DMS 273 (cell line): ENCODE measurements around the gene LZIC.
"Not testable (repeated sequence)": the region's sequence is repeated elsewhere in the genome, so short reads cannot be mapped to it uniquely, and the experiment has no call there.

ENCODE experiments used
- DNase-seq: peaks from one replicate; lab custom pipeline; 2025; ENCODE audit not compliant: unreplicated experiment; lab: John Stamatoyannopoulos, UW

LZIC gene

GRCh38 chr1:9942939-9943788 is at the start of gene LZIC, which contains the start of gene NMNAT1:
LZIC (minus strand) TSS chr1:9943391; CDS start chr1:9936619, 6,772 bp downstream.
NMNAT1 (plus strand) TSS chr1:9943475; CDS start chr1:9972074, 28,599 bp downstream.
- peak; percentile 98 for DNase-seq

DNA sequence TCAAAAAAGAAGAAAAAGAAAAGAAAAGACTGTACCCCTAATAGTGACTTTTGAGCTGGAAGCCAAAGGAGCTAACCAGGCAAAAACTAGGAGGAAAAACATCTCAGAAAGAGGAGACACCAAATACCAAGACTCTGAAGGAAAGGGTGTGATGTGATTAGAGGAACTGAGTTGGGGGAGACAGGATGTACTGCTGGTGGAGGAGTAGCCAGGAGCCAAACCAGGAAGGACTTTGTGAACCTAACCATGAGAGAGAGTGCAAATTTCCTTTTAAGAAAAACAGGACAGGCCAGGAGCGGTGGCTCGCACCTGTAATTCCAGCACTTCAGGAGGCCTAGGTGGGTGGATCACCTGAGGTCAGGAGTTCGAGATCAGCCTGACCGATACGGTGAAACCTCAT is 49.7 kb upstream of the LZIC start:
- no peak for DNase-seq

- DNase-seq: no peak
Observed at GRCh38 chr1:9990944-9991343, 47.8 kb upstream of the LZIC start.

DNA sequence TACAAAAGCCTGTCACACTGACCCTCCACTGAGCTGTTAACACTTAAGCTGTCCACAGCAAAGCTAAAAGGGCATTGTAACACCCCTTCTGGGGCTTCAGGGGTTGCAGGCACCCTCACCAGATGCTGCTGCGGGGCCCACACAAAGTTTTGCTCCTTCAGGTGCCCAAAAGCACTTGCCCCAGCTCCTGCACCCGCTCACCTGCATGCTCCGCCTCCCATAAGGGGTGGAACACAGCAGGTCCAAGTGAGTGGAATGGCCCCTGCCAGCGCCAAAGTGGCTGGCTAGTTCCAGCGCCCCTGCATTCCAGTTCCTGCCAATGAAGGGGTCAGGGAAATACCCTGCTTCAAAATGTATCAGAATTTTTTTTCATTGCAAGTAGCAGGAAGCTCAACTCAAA is 46.6 kb upstream of the LZIC start:
- DNase-seq: no peak

- no peak for DNase-seq
Observed at GRCh38 chr1:9985001-9985400, 41.8 kb upstream of the LZIC start.

DNA sequence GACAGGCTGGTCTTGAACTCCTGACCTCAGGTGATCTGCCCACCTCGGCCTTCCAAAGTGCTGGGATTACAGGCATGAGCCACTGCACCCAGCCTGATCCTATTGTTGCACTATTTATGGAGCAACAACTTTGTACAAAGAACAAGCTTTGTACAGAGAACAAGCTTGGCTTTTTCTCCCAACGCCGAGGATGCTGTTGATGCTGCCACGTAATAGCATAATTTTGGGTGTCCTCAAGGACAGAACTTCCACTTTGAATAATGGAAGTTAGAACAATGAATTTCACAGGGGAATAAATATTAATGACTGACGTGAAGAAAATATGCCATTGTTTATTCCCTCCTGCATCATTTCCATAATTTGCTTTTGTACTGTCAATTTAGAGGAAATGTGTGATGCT is 41.1 kb upstream of the LZIC start:
- DNase-seq: no peak

GRCh38 chr1:9960706-9961562 is 17.7 kb upstream of the LZIC start:
- DNase-seq: peak; percentile 91

GRCh38 chr1:9960011-9960410 is 16.8 kb upstream of the LZIC start:
- DNase-seq: no peak

DNA sequence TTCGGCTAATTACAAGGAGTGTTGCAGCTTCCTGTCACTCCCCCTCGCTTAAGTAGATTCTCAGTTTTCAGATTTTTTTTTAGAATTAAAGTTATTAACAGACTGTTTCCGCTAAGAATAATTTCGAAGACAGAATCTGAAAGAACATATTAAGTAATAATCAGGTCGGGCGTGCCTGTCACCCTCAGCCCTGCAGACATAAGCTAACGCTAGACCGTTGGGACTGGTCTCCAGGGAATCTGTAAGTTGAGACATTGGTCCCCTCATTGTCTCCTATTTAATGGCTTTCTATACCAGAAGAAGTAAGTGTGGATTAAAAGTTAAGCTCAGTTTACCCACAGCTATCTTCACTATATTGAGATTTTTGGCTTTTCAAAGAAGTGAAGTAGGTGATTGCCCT is 14.5 kb upstream of the LZIC start:
- DNase-seq: no peak

GRCh38 chr1:9946315-9946714 is 3.1 kb upstream of the LZIC start:
- no peak for DNase-seq

- DNase-seq: peak; percentile 80
Observed at GRCh38 chr1:9942399-9942938, 722 bp downstream of the LZIC start.

- DNase-seq: no peak
Observed at GRCh38 chr1:9929431-9930385, 13.5 kb downstream of the LZIC start.

DNA sequence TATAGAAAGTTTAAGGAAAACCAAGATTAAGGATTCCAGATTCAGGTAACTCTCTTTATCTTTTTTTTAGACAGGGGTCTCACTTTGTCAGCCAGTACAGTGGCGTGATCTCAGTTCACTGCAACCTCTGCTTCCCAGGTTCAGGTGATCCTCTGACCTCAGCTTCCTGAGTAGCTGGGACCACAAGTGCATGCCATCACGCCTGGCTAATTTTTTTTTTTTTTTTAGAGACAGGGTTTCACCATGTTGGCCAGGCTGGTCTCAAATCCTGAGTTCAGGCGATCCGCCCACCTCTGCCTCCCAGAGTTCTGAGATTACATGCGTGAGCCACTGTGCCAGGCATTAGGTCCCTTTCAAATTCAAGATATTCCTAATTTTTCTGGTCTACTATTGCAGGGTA is 15.9 kb downstream of the LZIC start:
- DNase-seq: no peak

- no peak for DNase-seq
Observed at GRCh38 chr1:9922342-9922741, 20.8 kb downstream of the LZIC start.

- DNase-seq: no peak
Observed at GRCh38 chr1:9920606-9921005, 22.6 kb downstream of the LZIC start.

- no peak for DNase-seq
Observed at GRCh38 chr1:9917901-9918300, 25.3 kb downstream of the LZIC start.

- not testable (repeated sequence) for DNase-seq
Observed at GRCh38 chr1:9917495-9917894, 25.7 kb downstream of the LZIC start.

- no peak for DNase-seq
Observed at GRCh38 chr1:9916452-9916851, 26.7 kb downstream of the LZIC start.

- no peak for DNase-seq
Observed at GRCh38 chr1:9914610-9914937, 28.6 kb downstream of the LZIC start.

- DNase-seq: no peak
Observed at GRCh38 chr1:9912264-9912936, 30.8 kb downstream of the LZIC start.
